HepG2 (cell line): ENCODE results near the gene NHLRC3. TPM values are rescaled to one million over a fixed set of nuclear protein-coding genes. Genes with fewer than 3 reads are reported as not detected.
A peak's percentile ranks its signal among the peaks of the same experiment; 100 is the strongest.

ENCODE experiments used
- ARID2 ChIP-seq: sonication (generic); formaldehyde crosslinking; IDR thresholded peaks from 2 replicates; pipeline ENCODE4 v1.8.1; 2022; ENCODE audit warnings: mild to moderate bottlenecking, missing genetic modification reagents, borderline replicate concordance
- ARID4A ChIP-seq: sonication (generic); formaldehyde crosslinking; IDR thresholded peaks from 2 replicates; pipeline ENCODE4 v1.5.0; 2020; ENCODE audit warnings: mild to moderate bottlenecking, missing genetic modification reagents, borderline replicate concordance
- ARNT ChIP-seq: fragments of 450-650 bp; IDR thresholded peaks from 2 replicates; pipeline ENCODE4 v1.6.1; 2017
- ASH2L ChIP-seq: fragments of 300-600, 200-600 bp; sonication (generic); IDR thresholded peaks from 2 replicates; pipeline ENCODE4 v1.7.0; 2017; ENCODE audit warnings: low read depth, mild to moderate bottlenecking, moderate library complexity, mixed read lengths, low read length; ENCODE audit not compliant: insufficient read length
- CSRNP2 ChIP-seq: sonication (generic); formaldehyde crosslinking; conservative IDR thresholded peaks from 2 replicates; pipeline ENCODE4 v1.8.0; 2022; ENCODE audit warnings: low read depth, missing genetic modification reagents
- E2F1 ChIP-seq: sonication (generic); formaldehyde crosslinking; IDR thresholded peaks from 2 replicates; pipeline ENCODE4 v1.5.0; 2020; ENCODE audit warnings: missing genetic modification reagents
- FOXM1 ChIP-seq: sonication (generic); formaldehyde crosslinking; IDR thresholded peaks from 2 replicates; pipeline ENCODE4 v1.5.0; 2020; ENCODE audit warnings: missing genetic modification reagents
- FOXO1 ChIP-seq: sonication (generic); formaldehyde crosslinking; IDR thresholded peaks from 2 replicates; pipeline ENCODE4 v1.4.0; 2020; ENCODE audit warnings: missing genetic modification reagents
- GABPA ChIP-seq, 2 experiments: IDR thresholded peaks; 2 replicates each; pipeline ENCODE4 v1.6.1; 2011 to 2016; ENCODE audit warnings: low read depth in 2 of 2, low read length in 1 of 2, missing biosample characterization in 1 of 2, missing genetic modification characterization in 1 of 2
- GTF2F1 ChIP-seq: fragments of 150-350 bp; IDR thresholded peaks from 2 replicates; pipeline ENCODE4 v1.6.1; 2014; ENCODE audit warnings: low read length
- HNF4G ChIP-seq, 2 experiments: sonication (generic) in 1 of 2; formaldehyde crosslinking in 1 of 2; IDR thresholded peaks; 2 replicates each; pipeline versions ENCODE4 v1.4.0 to v1.6.1; 2011 to 2020; ENCODE audit warnings: borderline replicate concordance in 2 of 2, low read depth in 2 of 2, mild to moderate bottlenecking in 2 of 2, low read length in 1 of 2, missing genetic modification reagents in 1 of 2, moderate library complexity in 1 of 2
- KDM3A ChIP-seq: IDR thresholded peaks from 2 replicates; pipeline ENCODE4 v1.6.1; 2018; ENCODE audit warnings: low read depth, missing compliant biosample characterization
- NCOA1 ChIP-seq: sonication (generic); formaldehyde crosslinking; IDR thresholded peaks from 2 replicates; pipeline ENCODE4 v1.9.0; 2021; ENCODE audit warnings: missing genetic modification reagents
- SATB2 ChIP-seq: sonication (generic); formaldehyde crosslinking; IDR thresholded peaks from 2 replicates; pipeline ENCODE4 v1.5.0; 2020; ENCODE audit warnings: missing genetic modification reagents
- TSC22D2 ChIP-seq: sonication (generic); formaldehyde crosslinking; IDR thresholded peaks from 2 replicates; pipeline ENCODE4 v1.5.1; 2020; ENCODE audit warnings: missing genetic modification reagents, mild to moderate bottlenecking, borderline replicate concordance
- WIZ ChIP-seq: sonication (generic); formaldehyde crosslinking; IDR thresholded peaks from 2 replicates; pipeline ENCODE4 v1.5.1; 2020; ENCODE audit warnings: mild to moderate bottlenecking, missing genetic modification reagents
- ZNF460 ChIP-seq: sonication (generic); formaldehyde crosslinking; IDR thresholded peaks from 2 replicates; pipeline ENCODE4 v1.5.1; 2020; ENCODE audit warnings: missing genetic modification reagents, mild to moderate bottlenecking, borderline replicate concordance
- ZNF580 ChIP-seq: IDR thresholded peaks from 2 replicates; pipeline ENCODE4 v1.6.1; 2016; ENCODE audit warnings: low read depth, borderline replicate concordance
- ZNF672 ChIP-seq: sonication (generic); formaldehyde crosslinking; IDR thresholded peaks from 2 replicates; pipeline ENCODE4 v1.8.1; 2022; ENCODE audit warnings: missing genetic modification reagents
- ZNF691 ChIP-seq: sonication (generic); formaldehyde crosslinking; IDR thresholded peaks from 2 replicates; pipeline ENCODE4 v1.4.0; 2020; ENCODE audit warnings: missing genetic modification reagents, low read depth, mild to moderate bottlenecking, borderline replicate concordance
- ZNF777 ChIP-seq: sonication (generic); formaldehyde crosslinking; IDR thresholded peaks from 2 replicates; pipeline ENCODE4 v1.4.0; 2020; ENCODE audit warnings: missing genetic modification reagents
- polyA plus RNA-seq, 8 experiments: library from polyadenylated mRNA; depleted of rRNA in 3 of 8; stranded (reverse) in 7 of 8; unstranded in 1 of 8; fragments of >200 nt; fragmentation: Illumina TruSeq in 4 of 8; extraction: Trizol in 4 of 8; gene quantifications; 2 replicates each; pipeline versions ENCODE4 v1.2.1 to v1.2.3, GENCODE V29; 2011 to 2016; ENCODE audit warnings: low read depth in 4 of 8, missing spikeins in 1 of 8, mixed read lengths in 1 of 8; ENCODE audit not compliant: insufficient read depth in 1 of 8
- total RNA-seq, 5 experiments: library from RNA; depleted of rRNA; stranded (reverse); fragments of >200 nt; fragmentation: Illumina TruSeq; extraction: Trizol; gene quantifications; 2 replicates each; pipeline ENCODE4 v1.2.3, GENCODE V29; 2016; ENCODE audit warnings: low read depth in 1 of 5

Gene NHLRC3
- total and polyA plus RNA-seq, 2 of the 13 experiments (the other 11 are each of a cell fraction or from before 2014, with no cell fraction given) = 19.9 to 29.8 TPM

- peak; percentile 82; the same call in 1 of the 2 replicates for TF ChIP-seq E2F1 (CRISPR knock-in tag)
- TF ChIP-seq FOXO1 (CRISPR knock-in tag) = 0 out of 2 replicates have a peak, but pooled peaks have one; percentile 30
- peak; percentile 79; the same call in 1 of the 2 replicates for TF ChIP-seq SATB2 (CRISPR knock-in tag)
- TF ChIP-seq ZNF460 (CRISPR knock-in tag) = no peak; the same call in 1 of the 2 replicates
- TF ChIP-seq NCOA1 (CRISPR knock-in tag) = no peak
- no peak for TF ChIP-seq GTF2F1
- no peak for TF ChIP-seq GABPA (IDR thresholded peaks at IDR 0.05; ENCODE audit: low read depth, low read length)
- TF ChIP-seq GABPA (CRISPR knock-in tag; IDR thresholded peaks at IDR 0.05; ENCODE audit: low read depth) = peak; percentile 37; the same call in 1 of the 2 replicates
- TF ChIP-seq ZNF672 (CRISPR knock-in tag) = no peak
- TF ChIP-seq WIZ (CRISPR knock-in tag) = no peak
- no peak for TF ChIP-seq ARID2 (CRISPR knock-in tag)
- TF ChIP-seq ZNF777 = peak; percentile 59; the same call in 1 of the 2 replicates
- TF ChIP-seq CSRNP2 (CRISPR knock-in tag) = no peak
- no peak for TF ChIP-seq TSC22D2 (CRISPR knock-in tag)
- no peak for TF ChIP-seq ZNF580
- 0 out of 2 replicates have a peak, but pooled peaks have one; percentile 20 for TF ChIP-seq ZNF691
- TF ChIP-seq KDM3A (CRISPR knock-in tag) = no peak
- TF ChIP-seq HNF4G (IDR thresholded peaks at IDR 0.05; ENCODE audit: borderline replicate concordance, low read depth, low read length) = no peak
- TF ChIP-seq HNF4G (CRISPR knock-in tag; IDR thresholded peaks at IDR 0.05; ENCODE audit: borderline replicate concordance, low read depth) = peak; percentile 46; the same call in 1 of the 2 replicates
- TF ChIP-seq ARID4A (CRISPR knock-in tag) = peak; percentile 81; the same call in 1 of the 2 replicates
- TF ChIP-seq FOXM1 (CRISPR knock-in tag) = no peak
- peak; percentile 97 for TF ChIP-seq ASH2L
- no peak for TF ChIP-seq ARNT
These were observed at the start of gene NHLRC3, which contains the start of gene PROSER1 (continued) for GRCh38 chr13:39037880-39038568.
